SK-N-SH (cell line): Measurements from ENCODE around the gene SLC66A1.

Experiments
- EP300 ChIP-seq, 2 experiments: IDR thresholded peaks; 2 replicates each; pipeline versions ENCODE4 v1.4.0 to v1.6.1; 2012; ENCODE audit warnings: borderline replicate concordance in 1 of 2, low read depth in 1 of 2, low read length in 1 of 2
- EZH2phosphoT487 ChIP-seq: fragments of 200-600 bp; sonication (generic); IDR thresholded peaks from 2 replicates; pipeline ENCODE4 v1.6.1; 2017; ENCODE audit warnings: low read depth, mixed run types, mild to moderate bottlenecking, antibody characterized with exemption, moderate library complexity, borderline replicate concordance
- FOXJ3 ChIP-seq: sonication (generic); formaldehyde crosslinking; IDR thresholded peaks from 2 replicates; pipeline ENCODE4 v1.5.1; 2020; ENCODE audit warnings: mild to moderate bottlenecking, missing genetic modification reagents
- NFIC ChIP-seq: IDR thresholded peaks from 2 replicates; pipeline ENCODE4 v1.4.0; 2012; ENCODE audit warnings: borderline replicate concordance
- RAD21 ChIP-seq: IDR thresholded peaks from 2 replicates; pipeline ENCODE4 v1.6.1; 2012; ENCODE audit warnings: mild to moderate bottlenecking, low read length
- RXRA ChIP-seq: IDR thresholded peaks from 2 replicates; pipeline ENCODE4 v1.4.0; 2012; ENCODE audit warnings: low read depth, mild to moderate bottlenecking, borderline replicate concordance
- SIN3A ChIP-seq: IDR thresholded peaks from 2 replicates; pipeline ENCODE4 v1.6.1; 2012; ENCODE audit warnings: low read depth, mild to moderate bottlenecking, low read length, moderate library complexity, borderline replicate concordance
- TF ChIP-seq, protein P1 (sequence below): IDR thresholded peaks from 2 replicates; pipeline ENCODE4 v1.6.1; 2012; ENCODE audit warnings: mild to moderate bottlenecking, low read depth, low read length, moderate library complexity
- TF ChIP-seq, protein P2 (sequence below): IDR thresholded peaks from 2 replicates; pipeline ENCODE4 v1.4.0; 2012; ENCODE audit warnings: low read depth
- TF ChIP-seq, protein P3 (sequence below): fragments of 200-600 bp; sonication (generic); IDR thresholded peaks from 2 replicates; pipeline ENCODE4 v1.6.1; 2017; ENCODE audit warnings: antibody characterized with exemption, mild to moderate bottlenecking, moderate library complexity

- TF ChIP-seq EZH2phosphoT487 (no peak), RAD21 (no peak), FOXJ3 (no peak), EP300 (IDR thresholded peaks at IDR 0.05; ENCODE audit: borderline replicate concordance in 1 of 2, low read depth in 1 of 2, low read length in 1 of 2) (no peak), RXRA (no peak), SIN3A (no peak), NFIC (no peak)
- TF ChIP-seq, protein P1, sequence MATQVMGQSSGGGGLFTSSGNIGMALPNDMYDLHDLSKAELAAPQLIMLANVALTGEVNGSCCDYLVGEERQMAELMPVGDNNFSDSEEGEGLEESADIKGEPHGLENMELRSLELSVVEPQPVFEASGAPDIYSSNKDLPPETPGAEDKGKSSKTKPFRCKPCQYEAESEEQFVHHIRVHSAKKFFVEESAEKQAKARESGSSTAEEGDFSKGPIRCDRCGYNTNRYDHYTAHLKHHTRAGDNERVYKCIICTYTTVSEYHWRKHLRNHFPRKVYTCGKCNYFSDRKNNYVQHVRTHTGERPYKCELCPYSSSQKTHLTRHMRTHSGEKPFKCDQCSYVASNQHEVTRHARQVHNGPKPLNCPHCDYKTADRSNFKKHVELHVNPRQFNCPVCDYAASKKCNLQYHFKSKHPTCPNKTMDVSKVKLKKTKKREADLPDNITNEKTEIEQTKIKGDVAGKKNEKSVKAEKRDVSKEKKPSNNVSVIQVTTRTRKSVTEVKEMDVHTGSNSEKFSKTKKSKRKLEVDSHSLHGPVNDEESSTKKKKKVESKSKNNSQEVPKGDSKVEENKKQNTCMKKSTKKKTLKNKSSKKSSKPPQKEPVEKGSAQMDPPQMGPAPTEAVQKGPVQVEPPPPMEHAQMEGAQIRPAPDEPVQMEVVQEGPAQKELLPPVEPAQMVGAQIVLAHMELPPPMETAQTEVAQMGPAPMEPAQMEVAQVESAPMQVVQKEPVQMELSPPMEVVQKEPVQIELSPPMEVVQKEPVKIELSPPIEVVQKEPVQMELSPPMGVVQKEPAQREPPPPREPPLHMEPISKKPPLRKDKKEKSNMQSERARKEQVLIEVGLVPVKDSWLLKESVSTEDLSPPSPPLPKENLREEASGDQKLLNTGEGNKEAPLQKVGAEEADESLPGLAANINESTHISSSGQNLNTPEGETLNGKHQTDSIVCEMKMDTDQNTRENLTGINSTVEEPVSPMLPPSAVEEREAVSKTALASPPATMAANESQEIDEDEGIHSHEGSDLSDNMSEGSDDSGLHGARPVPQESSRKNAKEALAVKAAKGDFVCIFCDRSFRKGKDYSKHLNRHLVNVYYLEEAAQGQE: no peak
- TF ChIP-seq, protein P2, sequence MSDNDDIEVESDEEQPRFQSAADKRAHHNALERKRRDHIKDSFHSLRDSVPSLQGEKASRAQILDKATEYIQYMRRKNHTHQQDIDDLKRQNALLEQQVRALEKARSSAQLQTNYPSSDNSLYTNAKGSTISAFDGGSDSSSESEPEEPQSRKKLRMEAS: no peak
- TF ChIP-seq, protein P3, sequence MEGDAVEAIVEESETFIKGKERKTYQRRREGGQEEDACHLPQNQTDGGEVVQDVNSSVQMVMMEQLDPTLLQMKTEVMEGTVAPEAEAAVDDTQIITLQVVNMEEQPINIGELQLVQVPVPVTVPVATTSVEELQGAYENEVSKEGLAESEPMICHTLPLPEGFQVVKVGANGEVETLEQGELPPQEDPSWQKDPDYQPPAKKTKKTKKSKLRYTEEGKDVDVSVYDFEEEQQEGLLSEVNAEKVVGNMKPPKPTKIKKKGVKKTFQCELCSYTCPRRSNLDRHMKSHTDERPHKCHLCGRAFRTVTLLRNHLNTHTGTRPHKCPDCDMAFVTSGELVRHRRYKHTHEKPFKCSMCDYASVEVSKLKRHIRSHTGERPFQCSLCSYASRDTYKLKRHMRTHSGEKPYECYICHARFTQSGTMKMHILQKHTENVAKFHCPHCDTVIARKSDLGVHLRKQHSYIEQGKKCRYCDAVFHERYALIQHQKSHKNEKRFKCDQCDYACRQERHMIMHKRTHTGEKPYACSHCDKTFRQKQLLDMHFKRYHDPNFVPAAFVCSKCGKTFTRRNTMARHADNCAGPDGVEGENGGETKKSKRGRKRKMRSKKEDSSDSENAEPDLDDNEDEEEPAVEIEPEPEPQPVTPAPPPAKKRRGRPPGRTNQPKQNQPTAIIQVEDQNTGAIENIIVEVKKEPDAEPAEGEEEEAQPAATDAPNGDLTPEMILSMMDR: no peak
Measured at GRCh38 chr1:19348441-19349198, 36.5 kb downstream of the SLC66A1 start.
